Kidney (tissue), 14 donors: ENCODE measurements around the gene ACMSD. TPM values are rescaled to one million over a fixed set of nuclear protein-coding genes. Genes with fewer than 3 reads are reported as not detected.

Experiments used
- DNase-seq, 5 donors: peaks; one replicate each; pipeline ENCODE4 v3.0.0-alpha.2; 2013 to 2020
- FAIRE-seq: peaks from 2 replicates; lab custom pipeline; 2012; peaks lifted over from hg19 to GRCh38; lab: Jason Lieb, UNC
- H3K27ac ChIP-seq, 2 donors: one replicate each; pipeline ENCODE4 v1.7.0; 2013; ENCODE audit warnings: low read depth in 2 of 2, low read length in 2 of 2, inconsistent platforms in 1 of 2
- H3K27me3 ChIP-seq: one replicate; pipeline ENCODE4 v1.7.1; 2013; ENCODE audit warnings: low read length, inconsistent platforms; ENCODE audit not compliant: control insufficient read depth, insufficient read depth
- H3K36me3 ChIP-seq, 3 donors: one replicate each; pipeline versions ENCODE4 v1.7.0 to v1.7.1; 2013; ENCODE audit warnings: low read length in 3 of 3, control low read depth in 1 of 3, inconsistent platforms in 1 of 3; ENCODE audit not compliant: insufficient read depth in 3 of 3, control insufficient read depth in 2 of 3
- H3K4me1 ChIP-seq, 3 donors: one replicate each; pipeline versions ENCODE4 v1.7.0 to v1.7.1; 2013; ENCODE audit warnings: low read length in 3 of 3, inconsistent platforms in 1 of 3, low read depth in 1 of 3; ENCODE audit not compliant: control insufficient read depth in 2 of 3, insufficient read depth in 2 of 3
- H3K4me3 ChIP-seq, 3 donors: one replicate each; pipeline versions ENCODE4 v1.7.0 to v1.8.1; 2013; ENCODE audit warnings: low read length in 3 of 3, control low read depth in 1 of 3, inconsistent platforms in 1 of 3
- H3K9ac ChIP-seq, 3 donors: one replicate each; pipeline versions ENCODE4 v1.7.0 to v1.7.1; 2013; ENCODE audit warnings: low read length in 3 of 3, control low read depth in 1 of 3, inconsistent platforms in 1 of 3
- H3K9me3 ChIP-seq, 3 donors: one replicate each; pipeline versions ENCODE4 v1.7.0 to v1.7.1; 2013; ENCODE audit warnings: low read length in 3 of 3, control low read depth in 1 of 3, inconsistent platforms in 1 of 3; ENCODE audit not compliant: control insufficient read depth in 2 of 3, insufficient read depth in 1 of 3
- CTCF ChIP-seq: IDR thresholded peaks from 3 replicates; pipeline ENCODE4 v1.5.1; 2012; ENCODE audit warnings: mild to moderate bottlenecking, moderate library complexity, borderline replicate concordance; ENCODE audit not compliant: insufficient read depth; ENCODE audit errors: extremely low read depth
- intact Hi-C: fragments of 100-400 bp; cut with DNase I; formaldehyde crosslinking; loops from one replicate; pipeline ENCODE4 v1.11.1; 2022
- polyA plus RNA-seq: library from polyadenylated mRNA; stranded (reverse); fragments of 350-450 nt; fragmentation: Illumina TruSeq; extraction: RNeasy Lipid Tissue Mini Kit (QIAGEN cat#74804); gene quantifications from one replicate; pipeline ENCODE4 v1.2.3, GENCODE V29; 2014; ENCODE audit warnings: low read depth, low replicate concordance; ENCODE audit not compliant: insufficient read depth
- total RNA-seq: library from RNA; stranded (reverse); fragmentation: NEBNext Ultra II Directional; extraction: Animal tissue kit (Norgen Biotek cat#: 25700); gene quantifications from one replicate; pipeline ENCODE4 v1.2.1, GENCODE V29; 2021
- donor health status: control.
- donor health status: control.
- donor health status: control.
- donor health status: control.
- donor health status: control.
- donor health status: DM: yes; HTN: yes; CAD: no.
- donor health status: Normal renal cell carcinoma (clear cell type).

The ACMSD gene
- total and polyA plus RNA-seq, 2 donors from 2014 or later, result 44.0 to 152 TPM

GRCh38 chr2:134918526-134919340 is 80.3 kb downstream of the ACMSD start, which contains the start of gene CCNT2:
Gene CCNT2 (plus strand): TSS chr2:134918822. CDS start chr2:134918855, 33 bp downstream.
- TF ChIP-seq CTCF, result no peak
- peak within 1 kb of the TSS; percentile 88 to 98 for H3K27ac ChIP-seq
- FAIRE-seq (no peak), DNase-seq (peak; percentile 99 to 100 (median 100))
- no peaks in the 10 kb centered on the region for H3K27me3 ChIP-seq
- H3K4me1 ChIP-seq, result peaks cover 0 to 7% (median 3%) of the 10 kb centered on the region in 3 donors
- peak within 1 kb of the TSS; percentile 92 to 99 (median 98) for H3K9ac ChIP-seq
- no peaks in the 10 kb centered on the region for H3K36me3 ChIP-seq
- intact Hi-C loops, result no loop called here
- no peaks in the 10 kb centered on the region for H3K9me3 ChIP-seq
- H3K4me3 ChIP-seq, result peak within 1 kb of the TSS; percentile 94 to 95 (median 94)

- Histone ChIP-seq H3K27ac (peak overlapping the region; percentile 88 to 98), H3K4me1 (peaks cover 0 to 7% (median 3%) of the 10 kb centered on the region in 3 donors), H3K27me3 (no peaks in the 10 kb centered on the region), H3K36me3 (no peaks in the 10 kb centered on the region), H3K4me3 (peak overlapping the region; percentile 91 to 95 (median 94)), H3K9ac (peak overlapping the region; percentile 90 to 99 (median 98)), H3K9me3 (no peaks in the 10 kb centered on the region)
- intact Hi-C loops, result no loop called here
- FAIRE-seq (no peak), DNase-seq (peak in 2 of 5 donors; percentile 63 to 64)
- TF ChIP-seq CTCF, result no peak
Observed at GRCh38 chr2:134919341-134920210, 81.2 kb downstream of the ACMSD start.

- no peak overlapping the region for H3K9ac ChIP-seq
- TF ChIP-seq CTCF, result no peak
- FAIRE-seq (no peak), DNase-seq (no peak)
- no peak overlapping the region for H3K4me3 ChIP-seq
- no peaks in the 10 kb centered on the region for H3K36me3 ChIP-seq
- no peaks in the 10 kb centered on the region for H3K9me3 ChIP-seq
- intact Hi-C loops, result no loop called here
- no peak overlapping the region for H3K27ac ChIP-seq
- H3K27me3 ChIP-seq, result no peaks in the 10 kb centered on the region
- H3K4me1 ChIP-seq, result peaks cover 3 to 8% (median 4%) of the 10 kb centered on the region in 3 donors
Observed at GRCh38 chr2:134924912-134925311, 86.5 kb downstream of the ACMSD start.
